Endodermal cell (in vitro differentiated cells): ENCODE measurements around the gene FBXL17. TPM values are rescaled to one million over a fixed set of nuclear protein-coding genes. Genes with fewer than 3 reads are reported as not detected.

Experiments used
- DNase-seq: peaks from one replicate; pipeline ENCODE4 v3.0.0-alpha.2; 2017
- H3K27ac ChIP-seq: 2 replicates; pipeline ENCODE4 v1.5.1; 2013; ENCODE audit warnings: mild to moderate bottlenecking, low read depth, low read length, moderate library complexity
- H3K27me3 ChIP-seq: 2 replicates; pipeline ENCODE4 v1.6.1; 2013; ENCODE audit warnings: mild to moderate bottlenecking, low read length, moderate library complexity; ENCODE audit not compliant: insufficient read depth, control insufficient read depth, poor library complexity, severe bottlenecking
- H3K36me3 ChIP-seq: 2 replicates; pipeline ENCODE4 v1.7.0; 2013; ENCODE audit warnings: mild to moderate bottlenecking, low read length, moderate library complexity; ENCODE audit not compliant: control insufficient read depth, insufficient read depth
- H3K4me1 ChIP-seq: one replicate; pipeline ENCODE4 v1.7.0; 2013; ENCODE audit warnings: low read length; ENCODE audit not compliant: control insufficient read depth, insufficient read depth
- H3K4me3 ChIP-seq: 2 replicates; pipeline ENCODE4 v1.5.1; 2013; ENCODE audit warnings: mild to moderate bottlenecking, low read length, moderate library complexity
- H3K9ac ChIP-seq: 2 replicates; pipeline ENCODE4 v1.6.1; 2013; ENCODE audit warnings: mild to moderate bottlenecking, low read length, moderate library complexity; ENCODE audit not compliant: poor library complexity, severe bottlenecking; ENCODE audit errors: extremely low read depth
- H3K9me3 ChIP-seq: 2 replicates; pipeline ENCODE4 v1.6.1; 2013; ENCODE audit warnings: mild to moderate bottlenecking, low read length, moderate library complexity; ENCODE audit not compliant: control insufficient read depth
- H3K27ac Mint-ChIP-seq: 2 replicates; pipeline ENCODE4 v1.8.0; 2020; ENCODE audit warnings: mixed read lengths
- H3K27me3 Mint-ChIP-seq: 2 replicates; pipeline ENCODE4 v1.8.0; 2021; ENCODE audit warnings: mild to moderate bottlenecking, mixed read lengths; ENCODE audit not compliant: insufficient read depth
- H3K36me3 Mint-ChIP-seq: 2 replicates; pipeline ENCODE4 v1.8.0; 2020; ENCODE audit warnings: low read depth, mixed read lengths
- H3K4me1 Mint-ChIP-seq: 2 replicates; pipeline ENCODE4 v1.8.0; 2020; ENCODE audit warnings: mixed read lengths
- H3K4me3 Mint-ChIP-seq: 2 replicates; pipeline ENCODE4 v1.8.0; 2020; ENCODE audit warnings: mild to moderate bottlenecking, moderate library complexity, mixed read lengths
- H3K9me3 Mint-ChIP-seq: 2 replicates; pipeline ENCODE4 v1.8.0; 2020; ENCODE audit warnings: mild to moderate bottlenecking, mixed read lengths
- WGBS, 2 experiments: methylation state at CpG; one replicate each; pipeline versions ENCODE4 v1.1.5 to v1.1.7; 2013; ENCODE audit warnings: missing lambda C conversion rate in 2 of 2, mixed read lengths in 1 of 2; ENCODE audit not compliant: insufficient coverage in 1 of 2, insufficient read length in 1 of 2; 5-methylcytosine and 5-hydroxymethylcytosine counted together
- total RNA-seq, 2 donors: library from RNA; stranded (reverse); fragmentation: NEBNext Ultra II Directional in 1 of 2; extraction: Animal tissue kit (Norgen Biotek cat#: 25700) in 1 of 2; gene quantifications; 2 replicates in 1 of 2; 3 replicates in 1 of 2; pipeline ENCODE4 v1.2.1, GENCODE V29; 2021
- TF ChIP-seq, protein P1 (sequence below): fragments of 200-600 bp; sonication (generic); conservative IDR thresholded peaks from 2 replicates; pipeline ENCODE4 v1.5.0; 2021; ENCODE audit warnings: antibody characterized with exemption, mild to moderate bottlenecking

FBXL17 gene
- total RNA-seq, 2 donors from 2014 or later = 7.4 to 8.6 TPM

DNA sequence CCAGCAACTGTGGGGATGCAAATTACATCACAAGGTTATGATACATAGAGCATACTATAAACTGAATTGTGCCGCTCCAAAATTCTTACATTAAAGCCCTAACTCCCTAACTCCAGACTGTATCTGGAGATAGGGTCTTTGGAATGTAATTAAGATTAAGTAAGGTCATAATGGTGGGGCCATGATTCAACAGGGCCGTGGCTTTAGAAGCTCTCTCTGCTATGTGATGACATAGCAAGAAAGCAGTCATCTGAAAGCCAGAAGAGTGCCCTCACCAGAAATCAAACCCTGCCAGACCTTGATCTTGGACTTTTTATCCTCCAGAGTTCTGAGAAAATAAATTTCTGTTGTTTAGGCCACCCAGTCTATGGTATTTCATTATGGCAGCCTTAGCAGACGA, 123.9 kb downstream of the FBXL17 start:
- H3K4me3 Mint-ChIP-seq = no peak overlapping the region
- no peaks in the 10 kb centered on the region for H3K9me3 ChIP-seq

DNA sequence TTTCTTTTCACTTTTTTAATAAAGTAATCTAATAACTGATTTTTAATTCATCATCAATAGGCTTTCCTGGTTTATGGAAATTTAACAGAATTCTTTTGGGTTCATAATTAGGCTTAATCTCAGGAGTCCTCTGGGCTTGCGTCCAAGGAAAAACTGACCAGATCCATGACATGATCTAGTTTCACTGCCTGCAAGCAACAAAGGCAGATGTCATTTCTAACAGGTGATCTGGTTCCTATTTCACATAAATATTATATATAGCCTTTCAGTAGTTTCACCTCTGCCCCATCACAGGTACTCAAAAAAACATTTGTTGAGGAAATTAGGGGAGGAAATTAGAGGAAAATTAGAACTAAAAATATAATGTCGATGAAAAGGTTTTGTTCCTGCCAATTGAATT, 126.4 kb downstream of the FBXL17 start:
- Mint-ChIP-seq H3K4me1 (peaks cover 26% of the 10 kb centered on the region), H3K27ac (no peak overlapping the region), H3K4me3 (no peak overlapping the region), H3K27me3 (no peaks in the 10 kb centered on the region), H3K36me3 (no peaks in the 10 kb centered on the region), H3K9me3 (no peaks in the 10 kb centered on the region)
- H3K4me3 ChIP-seq = no peak overlapping the region
- H3K27ac ChIP-seq = no peak overlapping the region
- TF ChIP-seq, protein P1, sequence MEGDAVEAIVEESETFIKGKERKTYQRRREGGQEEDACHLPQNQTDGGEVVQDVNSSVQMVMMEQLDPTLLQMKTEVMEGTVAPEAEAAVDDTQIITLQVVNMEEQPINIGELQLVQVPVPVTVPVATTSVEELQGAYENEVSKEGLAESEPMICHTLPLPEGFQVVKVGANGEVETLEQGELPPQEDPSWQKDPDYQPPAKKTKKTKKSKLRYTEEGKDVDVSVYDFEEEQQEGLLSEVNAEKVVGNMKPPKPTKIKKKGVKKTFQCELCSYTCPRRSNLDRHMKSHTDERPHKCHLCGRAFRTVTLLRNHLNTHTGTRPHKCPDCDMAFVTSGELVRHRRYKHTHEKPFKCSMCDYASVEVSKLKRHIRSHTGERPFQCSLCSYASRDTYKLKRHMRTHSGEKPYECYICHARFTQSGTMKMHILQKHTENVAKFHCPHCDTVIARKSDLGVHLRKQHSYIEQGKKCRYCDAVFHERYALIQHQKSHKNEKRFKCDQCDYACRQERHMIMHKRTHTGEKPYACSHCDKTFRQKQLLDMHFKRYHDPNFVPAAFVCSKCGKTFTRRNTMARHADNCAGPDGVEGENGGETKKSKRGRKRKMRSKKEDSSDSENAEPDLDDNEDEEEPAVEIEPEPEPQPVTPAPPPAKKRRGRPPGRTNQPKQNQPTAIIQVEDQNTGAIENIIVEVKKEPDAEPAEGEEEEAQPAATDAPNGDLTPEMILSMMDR = no peak
- no peaks in the 10 kb centered on the region for H3K9me3 ChIP-seq
- no peaks in the 10 kb centered on the region for H3K27me3 ChIP-seq
- H3K9ac ChIP-seq = no peak overlapping the region
- WGBS, 2 experiments = 94 to 100% methylated on average over 1 to 2 of the region's 2 CpGs
- peaks cover 3% of the 10 kb centered on the region for H3K4me1 ChIP-seq
- DNase-seq = no peak
- no peaks in the 10 kb centered on the region for H3K36me3 ChIP-seq

More for the DNA sequence above, 123.9 kb downstream of the FBXL17 start:
- H3K27me3 Mint-ChIP-seq = no peaks in the 10 kb centered on the region
- Histone ChIP-seq H3K36me3 (no peaks in the 10 kb centered on the region), H3K9ac (no peak overlapping the region), H3K27me3 (no peaks in the 10 kb centered on the region), H3K27ac (no peak overlapping the region), H3K4me1 (peaks cover 3% of the 10 kb centered on the region), H3K4me3 (no peak overlapping the region)
- no peaks in the 10 kb centered on the region for H3K36me3 Mint-ChIP-seq
- TF ChIP-seq, protein P1 = no peak
- H3K4me1 Mint-ChIP-seq = peaks cover 17% of the 10 kb centered on the region
- no peak for DNase-seq
- H3K9me3 Mint-ChIP-seq = no peaks in the 10 kb centered on the region
- 90 to 93% methylated on average over 2 to 3 of the region's 3 CpGs for WGBS, 2 experiments
- H3K27ac Mint-ChIP-seq = no peak overlapping the region

DNA sequence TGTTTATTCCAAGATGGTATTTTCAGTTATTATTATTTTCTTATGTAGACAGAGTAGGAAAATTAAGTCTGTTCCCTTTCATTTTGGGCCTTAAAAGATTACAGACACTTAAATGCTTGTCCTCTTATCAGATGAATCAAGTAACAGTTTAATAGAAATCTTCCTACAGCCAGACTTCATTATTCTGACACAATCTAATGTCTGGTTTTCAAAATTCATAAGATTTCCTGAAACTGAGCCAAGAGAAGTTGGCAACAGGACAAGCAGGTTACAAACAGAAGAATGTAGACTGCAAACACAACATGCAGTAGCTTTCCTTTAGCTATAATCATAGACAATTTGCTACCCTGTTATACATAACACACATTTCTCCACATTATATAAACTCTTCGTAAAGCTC, 130.5 kb downstream of the FBXL17 start:
- no peaks in the 10 kb centered on the region for H3K27me3 ChIP-seq
- WGBS, 2 experiments = 56% methylated on average over 1 of the region's 1 CpG; no CpG with 5 or more reads in 1 of the 2 experiments
- no peak for DNase-seq
- peaks cover 16% of the 10 kb centered on the region for H3K4me1 Mint-ChIP-seq
- no peak overlapping the region for H3K9ac ChIP-seq
- no peak overlapping the region for H3K4me3 Mint-ChIP-seq
- H3K27ac ChIP-seq = no peak overlapping the region
- TF ChIP-seq, protein P1 = no peak
- H3K27me3 Mint-ChIP-seq = no peaks in the 10 kb centered on the region
- H3K9me3 Mint-ChIP-seq = no peaks in the 10 kb centered on the region
- no peak overlapping the region for H3K4me3 ChIP-seq
- no peaks in the 10 kb centered on the region for H3K9me3 ChIP-seq
- no peaks in the 10 kb centered on the region for H3K4me1 ChIP-seq
- no peaks in the 10 kb centered on the region for H3K36me3 Mint-ChIP-seq
- no peak overlapping the region for H3K27ac Mint-ChIP-seq
- H3K36me3 ChIP-seq = no peaks in the 10 kb centered on the region
